NCI-H460 (cell line): ENCODE data around the gene PSMD3. TPM values are rescaled to one million over a fixed set of nuclear protein-coding genes. Genes with fewer than 3 reads are reported as not detected.
"Not testable (repeated sequence)": the region's sequence is repeated elsewhere in the genome, so short reads cannot be mapped to it uniquely, and the experiment has no call there.

ENCODE experiments used
- DNase-seq: peaks from one replicate; pipeline ENCODE4 v3.0.0-alpha.2; 2016; ENCODE audit warnings: low read depth; ENCODE audit errors: extremely low read depth
- total RNA-seq: library from RNA; depleted of rRNA; stranded (reverse); fragments of >200 nt; shearing (Covaris generic); gene quantifications from 2 replicates; pipeline ENCODE4 v1.2.3, GENCODE V29; 2014

The PSMD3 gene
- total RNA-seq, 1 experiment from 2014 or later, result 139 TPM

DNA sequence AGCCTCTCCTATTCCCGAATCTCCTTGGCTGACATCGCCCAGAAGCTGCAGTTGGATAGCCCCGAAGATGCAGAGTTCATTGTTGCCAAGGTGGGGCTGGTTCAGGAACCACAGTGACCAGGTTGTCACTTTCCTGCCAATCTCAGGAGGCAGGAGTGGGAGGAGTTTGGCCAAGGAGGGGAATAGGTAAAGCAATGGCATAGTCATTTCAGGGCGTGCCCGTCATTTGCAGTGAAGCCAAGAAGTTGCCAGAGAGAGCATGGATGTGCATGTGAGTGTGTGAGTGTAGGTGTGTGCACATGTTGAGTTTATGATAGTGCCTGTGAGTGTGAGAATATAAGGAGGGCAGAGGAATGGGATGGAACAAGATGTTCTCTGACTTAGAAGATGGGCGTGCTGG lies 14.8 kb downstream of the PSMD3 start:
- no peak for DNase-seq

- DNase-seq, result no peak
Observed at GRCh38 chr17:39996162-39996561, 15.6 kb downstream of the PSMD3 start.

DNA sequence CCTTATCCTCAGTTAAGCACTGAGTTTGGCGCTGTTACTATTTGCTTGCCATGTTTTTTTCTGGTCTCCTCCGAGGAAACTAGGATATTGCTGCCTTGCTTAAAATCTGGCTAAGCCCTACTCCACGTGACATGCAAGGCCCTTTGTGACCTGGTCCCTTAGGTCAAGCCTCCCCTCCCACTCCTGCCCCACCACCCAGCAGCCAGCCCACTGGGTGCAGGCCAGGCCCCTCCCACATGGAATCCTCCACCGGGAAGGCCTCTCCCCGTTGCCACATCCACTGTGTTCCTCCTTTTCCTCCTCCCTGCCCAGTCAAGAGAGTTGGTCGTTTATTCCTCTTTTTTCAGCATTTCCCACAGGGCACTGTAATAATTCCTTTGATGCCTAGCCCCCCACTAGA lies 16.2 kb downstream of the PSMD3 start:
- DNase-seq, result no peak

- DNase-seq, result no peak
Observed at GRCh38 chr17:39997543-39997942, 16.9 kb downstream of the PSMD3 start.

DNA sequence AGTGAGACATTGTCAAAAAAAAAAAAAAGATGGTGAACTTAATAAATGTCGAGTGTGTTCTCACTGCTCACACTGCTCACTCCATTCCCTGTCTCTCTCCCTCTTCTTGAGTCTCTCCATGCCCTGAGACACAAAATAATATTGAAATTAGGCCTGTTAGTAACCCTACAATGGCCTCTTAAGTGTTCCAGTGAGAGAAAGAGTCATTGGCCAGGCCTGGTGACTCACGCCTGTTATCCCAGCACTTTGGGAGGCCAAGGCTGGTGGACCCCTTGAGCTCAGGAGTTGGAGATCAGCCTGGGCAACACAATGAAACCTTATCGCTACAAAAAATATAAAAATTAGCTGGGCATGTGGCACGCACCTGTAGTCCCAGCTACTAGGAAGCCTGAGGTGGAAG lies 18.5 kb downstream of the PSMD3 start:
- no peak for DNase-seq

GRCh38 chr17:40000161-40000560 lies 19.6 kb downstream of the PSMD3 start:
- DNase-seq, result no peak

GRCh38 chr17:40001335-40001734 lies 20.7 kb downstream of the PSMD3 start:
- DNase-seq, result not testable (repeated sequence)

- no peak for DNase-seq
Observed at GRCh38 chr17:40004072-40004471, 23.5 kb downstream of the PSMD3 start.

- no peak for DNase-seq
Observed at GRCh38 chr17:40004712-40005111, 24.1 kb downstream of the PSMD3 start.

- no peak for DNase-seq
Observed at GRCh38 chr17:40005520-40005919, 24.9 kb downstream of the PSMD3 start.

DNA sequence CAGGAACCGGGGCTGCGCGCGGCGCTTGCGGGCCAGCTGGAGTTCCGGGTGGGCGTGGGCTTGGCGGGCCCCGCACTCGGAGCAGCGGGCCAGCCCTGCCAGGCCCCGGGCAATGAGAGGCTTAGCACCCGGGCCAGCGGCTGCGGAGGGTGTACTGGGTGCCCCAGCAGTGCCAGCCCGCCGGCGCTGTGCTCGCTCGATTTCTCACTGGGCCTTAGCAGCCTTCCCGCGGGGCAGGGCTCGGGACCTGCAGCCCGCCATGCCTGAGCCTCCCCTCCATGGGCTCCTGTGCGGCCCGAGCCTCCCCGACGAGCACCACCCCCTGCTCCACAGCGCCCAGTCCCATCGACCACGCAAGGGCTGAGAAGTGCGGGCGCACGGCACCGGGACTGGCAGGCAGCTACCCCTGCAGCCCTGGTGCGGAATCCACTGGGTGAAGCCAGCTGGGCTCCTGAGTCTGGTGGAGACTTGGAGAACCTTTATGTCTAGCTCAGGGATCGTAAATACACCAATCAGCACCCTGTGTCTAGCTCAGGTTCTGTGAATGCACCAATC lies 30.4 kb downstream of the PSMD3 start:
- DNase-seq, result not testable (repeated sequence)

GRCh38 chr17:40012017-40012647 lies 31.5 kb downstream of the PSMD3 start:
- not testable (repeated sequence) for DNase-seq

GRCh38 chr17:40014375-40014980 lies 33.9 kb downstream of the PSMD3 start:
- DNase-seq, result no peak

GRCh38 chr17:40015005-40015997 lies 34.7 kb downstream of the PSMD3 start, which contains the start of gene CSF3:
TSS of gene CSF3 (plus strand) at chr17:40015440. CDS start at chr17:40015475, 35 bp downstream.
- DNase-seq, result no peak

DNA sequence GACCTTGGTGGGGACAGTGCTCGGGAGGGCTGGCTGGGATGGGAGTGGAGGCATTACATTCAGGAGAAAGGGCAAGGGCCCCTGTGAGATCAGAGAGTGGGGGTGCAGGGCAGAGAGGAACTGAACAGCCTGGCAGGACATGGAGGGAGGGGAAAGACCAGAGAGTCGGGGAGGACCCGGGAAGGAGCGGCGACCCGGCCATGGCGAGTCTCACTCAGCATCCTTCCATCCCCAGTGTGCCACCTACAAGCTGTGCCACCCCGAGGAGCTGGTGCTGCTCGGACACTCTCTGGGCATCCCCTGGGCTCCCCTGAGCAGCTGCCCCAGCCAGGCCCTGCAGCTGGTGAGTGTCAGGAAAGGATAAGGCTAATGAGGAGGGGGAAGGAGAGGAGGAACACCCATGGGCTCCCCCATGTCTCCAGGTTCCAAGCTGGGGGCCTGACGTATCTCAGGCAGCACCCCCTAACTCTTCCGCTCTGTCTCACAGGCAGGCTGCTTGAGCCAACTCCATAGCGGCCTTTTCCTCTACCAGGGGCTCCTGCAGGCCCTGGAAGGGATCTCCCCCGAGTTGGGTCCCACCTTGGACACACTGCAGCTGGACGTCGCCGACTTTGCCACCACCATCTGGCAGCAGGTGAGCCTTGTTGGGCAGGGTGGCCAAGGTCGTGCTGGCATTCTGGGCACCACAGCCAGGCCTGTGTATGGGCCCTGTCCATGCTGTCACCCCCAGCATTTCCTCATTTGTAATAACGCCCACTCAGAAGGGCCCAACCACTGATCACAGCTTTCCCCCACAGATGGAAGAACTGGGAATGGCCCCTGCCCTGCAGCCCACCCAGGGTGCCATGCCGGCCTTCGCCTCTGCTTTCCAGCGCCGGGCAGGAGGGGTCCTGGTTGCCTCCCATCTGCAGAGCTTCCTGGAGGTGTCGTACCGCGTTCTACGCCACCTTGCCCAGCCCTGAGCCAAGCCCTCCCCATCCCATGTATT lies 35.7 kb downstream of the PSMD3 start:
- DNase-seq, result no peak

DNA sequence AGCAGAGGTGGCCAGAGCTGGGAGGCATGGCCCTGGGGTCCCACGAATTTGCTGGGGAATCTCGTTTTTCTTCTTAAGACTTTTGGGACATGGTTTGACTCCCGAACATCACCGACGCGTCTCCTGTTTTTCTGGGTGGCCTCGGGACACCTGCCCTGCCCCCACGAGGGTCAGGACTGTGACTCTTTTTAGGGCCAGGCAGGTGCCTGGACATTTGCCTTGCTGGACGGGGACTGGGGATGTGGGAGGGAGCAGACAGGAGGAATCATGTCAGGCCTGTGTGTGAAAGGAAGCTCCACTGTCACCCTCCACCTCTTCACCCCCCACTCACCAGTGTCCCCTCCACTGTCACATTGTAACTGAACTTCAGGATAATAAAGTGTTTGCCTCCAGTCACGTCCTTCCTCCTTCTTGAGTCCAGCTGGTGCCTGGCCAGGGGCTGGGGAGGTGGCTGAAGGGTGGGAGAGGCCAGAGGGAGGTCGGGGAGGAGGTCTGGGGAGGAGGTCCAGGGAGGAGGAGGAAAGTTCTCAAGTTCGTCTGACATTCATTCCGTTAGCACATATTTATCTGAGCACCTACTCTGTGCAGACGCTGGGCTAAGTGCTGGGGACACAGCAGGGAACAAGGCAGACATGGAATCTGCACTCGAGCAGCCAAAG lies 36.9 kb downstream of the PSMD3 start:
- no peak for DNase-seq

DNA sequence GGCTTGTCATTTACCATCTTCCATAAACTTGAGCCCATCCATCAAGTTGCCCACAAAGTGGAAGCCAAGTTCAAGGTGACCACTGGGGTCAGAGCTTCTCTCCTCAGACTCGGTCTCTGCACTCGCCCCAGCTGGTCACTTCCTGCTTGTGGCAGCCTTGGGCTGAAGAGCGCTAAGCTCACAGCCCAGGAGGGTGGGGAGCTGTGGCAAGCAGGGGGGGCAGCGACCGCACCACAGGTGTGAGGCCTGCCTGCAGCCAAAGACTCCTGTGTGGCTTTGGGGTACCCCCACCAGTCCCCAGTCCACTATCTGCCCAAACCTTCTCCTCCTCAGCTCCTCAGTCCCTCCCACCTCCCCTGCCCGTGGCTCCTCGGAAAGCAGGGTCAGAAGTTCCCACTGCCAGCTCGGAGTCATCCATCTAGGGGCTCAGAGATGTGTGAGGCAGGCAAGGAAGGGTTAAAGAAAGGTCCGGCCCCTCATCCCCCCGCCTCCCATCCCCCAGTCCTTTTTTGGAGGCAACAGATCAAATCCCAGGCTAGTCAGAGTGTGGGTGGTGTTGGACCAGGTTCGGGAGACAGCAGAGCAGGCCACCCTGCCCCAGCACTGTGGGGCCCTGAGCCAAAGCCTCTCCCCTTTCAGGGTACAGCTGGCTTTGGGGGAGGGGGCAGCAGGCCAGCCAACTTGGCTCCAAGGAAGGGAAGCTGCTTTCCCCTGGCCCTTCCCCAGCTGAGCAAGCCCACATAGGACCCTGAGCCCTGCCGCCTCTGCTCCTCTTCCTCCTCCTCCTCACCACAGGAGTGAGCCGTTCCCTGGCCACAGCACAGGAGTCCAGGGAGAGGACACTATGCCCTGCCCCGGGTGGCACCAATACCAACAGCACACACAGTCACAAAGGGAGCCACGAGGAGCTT lies 37.9 kb downstream of the PSMD3 start:
- DNase-seq, result no peak
